T-helper 2 cell (primary cell): ENCODE data around the gene IRS2.
"Not testable (repeated sequence)": the region's sequence is repeated elsewhere in the genome, so short reads cannot be mapped to it uniquely, and the experiment has no call there.

Source experiments
- DNase-seq, 5 experiments: peaks; one replicate each; pipeline versions ENCODE4 v3.0.0 to v3.0.0-alpha.2; 2012 to 2022

IRS2 gene

DNA sequence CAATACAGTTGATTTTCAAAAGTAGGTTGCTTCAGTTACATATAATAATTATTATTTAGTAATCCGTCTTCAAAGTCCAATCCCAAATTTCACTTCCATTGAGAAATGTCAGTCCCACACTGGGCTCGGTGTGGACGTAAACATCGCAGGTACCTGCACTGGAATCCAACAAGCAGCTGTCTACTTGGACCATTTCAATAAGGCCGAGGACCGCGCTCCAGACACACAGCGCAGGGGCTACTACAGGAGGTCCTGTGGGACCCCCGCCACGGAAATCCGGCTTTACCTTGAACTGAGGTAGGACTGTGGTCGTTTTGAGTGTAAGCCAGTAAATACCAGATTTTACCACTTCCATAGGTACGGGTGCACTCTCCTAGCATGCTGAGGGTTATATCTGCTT, 30.8 kb downstream of the IRS2 start:
- DNase-seq = no peak

DNA sequence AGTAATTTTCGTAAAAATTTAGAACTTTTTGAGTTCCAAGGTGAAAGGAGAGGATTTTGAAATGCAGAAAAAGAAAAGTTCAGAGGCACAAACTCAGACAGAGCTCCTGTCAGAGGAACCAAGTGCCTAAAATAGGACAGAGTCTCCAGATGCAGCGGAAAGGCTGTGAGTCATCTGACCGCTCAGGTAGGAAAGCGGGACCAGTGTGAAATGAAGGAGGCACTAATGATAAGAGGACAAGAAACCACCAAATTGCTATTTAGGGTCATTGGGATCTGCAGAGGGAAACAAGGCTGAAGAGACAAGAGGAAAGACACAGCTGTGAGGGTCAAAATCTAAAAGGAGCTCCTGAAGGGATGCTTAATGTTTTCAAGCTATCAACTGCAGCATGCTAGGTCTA, 34.9 kb downstream of the IRS2 start:
- DNase-seq = no peak

DNA sequence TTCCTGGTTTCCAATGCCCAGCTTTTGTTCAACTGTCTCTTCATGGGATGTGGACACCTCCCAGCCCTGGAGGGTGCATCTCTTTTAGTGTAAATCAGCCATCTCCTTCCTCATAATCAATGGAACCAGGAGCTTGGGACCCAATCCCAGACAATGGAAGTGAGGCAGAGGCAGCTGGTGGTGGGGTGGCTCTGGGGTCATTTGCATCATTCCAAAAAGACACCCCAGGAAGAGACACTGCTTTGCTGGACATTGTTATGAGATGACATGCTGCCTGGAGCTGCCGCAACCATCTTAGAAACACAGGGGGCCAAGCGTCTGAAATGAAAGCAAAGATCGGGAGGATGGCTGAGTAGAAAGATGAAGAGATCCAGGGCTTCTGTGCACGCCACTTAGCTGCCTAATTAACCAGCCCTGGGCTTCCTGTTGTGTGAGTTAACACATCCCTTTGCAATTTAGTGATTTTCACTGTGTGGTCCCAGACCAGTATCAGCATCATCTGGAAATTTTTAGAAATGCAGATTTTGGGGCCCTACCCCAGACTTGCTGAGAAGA, 36.1 kb downstream of the IRS2 start:
- DNase-seq = no peak

DNA sequence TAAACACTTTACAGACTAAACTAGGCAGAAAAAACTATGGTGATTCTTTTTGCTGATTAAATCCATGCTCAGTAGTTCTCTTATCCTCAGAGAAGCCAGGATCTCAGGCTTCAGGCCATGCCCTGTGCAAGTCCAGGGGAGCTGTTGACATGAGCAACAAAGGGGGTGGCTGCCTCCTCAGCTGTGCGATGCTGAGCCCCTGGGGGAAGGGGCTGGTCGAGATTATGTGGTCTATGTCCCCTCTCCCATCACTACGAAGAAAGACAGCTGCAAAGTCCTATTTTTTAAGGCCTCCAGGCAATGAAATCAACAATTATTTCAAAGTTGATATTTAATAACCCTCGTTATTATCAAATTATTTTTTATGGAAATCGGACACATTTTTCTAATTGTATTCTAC, 37.0 kb downstream of the IRS2 start:
- no peak for DNase-seq

DNA sequence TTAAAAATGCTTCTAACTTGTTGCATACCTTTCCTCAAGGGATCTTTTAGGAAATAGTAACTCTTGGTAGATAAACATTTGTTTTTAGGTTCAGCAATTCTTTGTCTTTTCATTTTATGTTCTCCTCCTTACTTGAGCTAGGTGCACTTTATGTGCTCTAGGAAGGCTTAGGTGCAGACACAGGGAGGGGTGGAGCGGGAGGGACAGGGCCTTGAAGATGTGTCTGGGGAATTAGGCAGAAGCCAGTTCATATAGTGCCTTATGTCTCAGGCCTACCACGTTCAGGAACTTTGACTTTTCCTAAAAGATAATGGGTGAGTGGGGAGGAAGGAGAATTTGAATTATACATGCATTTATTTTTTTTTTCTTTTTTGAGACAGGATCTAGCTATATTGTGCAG, 37.7 kb downstream of the IRS2 start:
- DNase-seq = no peak

DNA sequence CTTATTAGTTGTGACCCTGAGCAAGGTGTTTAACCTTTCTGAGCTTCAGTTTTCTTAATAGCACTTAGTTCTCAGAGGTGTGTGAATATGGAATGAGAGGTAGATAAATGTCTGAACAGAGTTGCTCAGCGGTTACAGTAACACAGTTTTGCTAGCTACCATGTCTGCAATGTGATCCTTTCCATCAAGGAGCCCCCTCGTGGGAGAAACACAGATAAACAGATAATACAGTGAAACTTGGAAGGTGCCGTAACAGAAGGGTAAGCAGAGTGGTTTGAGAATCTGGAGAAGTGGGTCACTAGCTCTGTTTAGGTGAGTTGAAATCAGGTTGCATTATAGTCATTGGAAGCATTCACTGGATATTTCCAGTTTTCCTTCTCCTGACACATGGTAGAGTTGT, 38.9 kb downstream of the IRS2 start:
- no peak for DNase-seq

DNA sequence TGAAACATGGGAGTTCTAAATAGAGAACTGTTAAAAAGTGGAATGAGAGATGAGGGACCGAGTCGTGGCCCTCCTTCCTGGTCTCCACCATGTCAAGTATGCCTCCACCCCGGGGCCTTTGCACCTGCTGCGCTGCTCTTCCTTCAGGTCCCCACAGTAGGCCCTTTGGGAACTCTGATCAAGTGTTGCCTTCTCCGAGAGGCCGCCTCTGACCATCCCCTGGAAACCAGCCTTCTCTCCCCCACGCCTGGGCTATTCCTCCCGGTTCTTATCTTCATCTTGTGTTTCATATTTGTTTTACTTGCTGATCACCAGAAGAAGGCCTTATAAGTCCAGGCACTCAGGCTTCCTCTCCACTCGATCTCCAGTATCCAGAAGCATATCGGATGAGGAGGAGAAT, 40.0 kb downstream of the IRS2 start:
- no peak for DNase-seq

DNA sequence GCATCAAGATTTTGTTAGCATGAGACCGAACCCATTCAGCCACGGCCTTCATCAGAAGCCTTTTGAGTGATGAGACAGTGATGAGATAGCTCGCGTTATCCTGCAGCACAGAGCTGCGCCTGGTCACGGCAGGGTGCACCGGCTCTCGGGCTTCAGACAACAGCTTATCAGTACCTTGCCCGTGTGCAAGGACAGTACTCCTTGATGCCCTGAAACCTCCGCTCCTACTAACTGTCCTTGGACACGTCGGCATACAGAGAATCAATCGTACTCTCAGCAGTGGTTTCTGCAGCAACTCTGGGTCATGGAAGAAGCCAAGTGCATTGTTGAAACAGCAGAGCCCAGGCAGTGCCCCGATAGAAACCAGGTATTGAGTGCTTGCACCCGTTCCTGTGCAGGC, 40.7 kb downstream of the IRS2 start:
- DNase-seq = no peak

DNA sequence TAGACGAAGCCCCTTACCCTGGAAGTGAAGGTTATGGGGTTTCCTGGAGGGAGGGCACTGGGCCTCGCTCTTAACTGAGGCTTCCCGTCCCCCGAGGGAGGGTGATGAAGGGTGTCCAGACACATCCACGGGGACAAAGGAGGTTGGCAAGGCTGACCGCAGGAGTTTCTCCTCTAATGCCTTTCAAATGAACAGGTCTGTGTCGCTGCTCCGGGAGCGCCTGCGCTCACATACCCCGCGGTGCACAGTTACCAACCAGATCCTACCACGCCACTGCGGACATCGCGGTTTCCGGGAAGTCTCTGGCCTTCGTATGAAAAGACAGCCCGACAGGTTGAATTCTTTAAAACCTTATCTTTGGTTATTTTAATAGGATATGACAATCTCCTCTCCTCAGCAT, 41.3 kb downstream of the IRS2 start:
- DNase-seq = no peak

DNA sequence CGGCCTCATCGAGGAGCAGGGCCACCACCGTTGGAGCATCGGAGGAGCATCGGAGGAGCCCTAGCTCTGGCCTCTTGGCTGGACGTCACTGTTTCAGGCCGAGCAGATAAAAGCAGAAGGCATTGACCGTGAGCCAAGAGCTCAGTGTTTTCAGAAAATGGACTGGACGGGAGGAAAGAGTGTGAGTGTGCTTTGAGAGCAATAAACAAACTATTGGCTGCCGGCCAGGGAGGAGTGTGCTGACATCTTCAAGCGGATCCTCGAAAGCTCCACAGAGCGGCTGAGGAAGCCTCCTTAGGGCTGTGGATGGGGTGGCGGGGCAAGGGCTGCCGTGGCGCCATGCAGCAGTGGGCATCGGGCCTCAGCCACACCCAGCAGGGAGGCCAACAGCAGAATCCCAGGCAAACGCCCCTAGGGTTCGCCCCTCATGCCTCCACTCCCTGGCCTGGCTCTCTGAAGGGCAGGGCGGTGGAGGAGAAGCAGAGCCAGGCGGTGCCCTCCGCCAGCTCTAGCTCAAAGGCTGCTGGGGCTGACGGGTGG, 41.8 kb downstream of the IRS2 start:
- DNase-seq = no peak

DNA sequence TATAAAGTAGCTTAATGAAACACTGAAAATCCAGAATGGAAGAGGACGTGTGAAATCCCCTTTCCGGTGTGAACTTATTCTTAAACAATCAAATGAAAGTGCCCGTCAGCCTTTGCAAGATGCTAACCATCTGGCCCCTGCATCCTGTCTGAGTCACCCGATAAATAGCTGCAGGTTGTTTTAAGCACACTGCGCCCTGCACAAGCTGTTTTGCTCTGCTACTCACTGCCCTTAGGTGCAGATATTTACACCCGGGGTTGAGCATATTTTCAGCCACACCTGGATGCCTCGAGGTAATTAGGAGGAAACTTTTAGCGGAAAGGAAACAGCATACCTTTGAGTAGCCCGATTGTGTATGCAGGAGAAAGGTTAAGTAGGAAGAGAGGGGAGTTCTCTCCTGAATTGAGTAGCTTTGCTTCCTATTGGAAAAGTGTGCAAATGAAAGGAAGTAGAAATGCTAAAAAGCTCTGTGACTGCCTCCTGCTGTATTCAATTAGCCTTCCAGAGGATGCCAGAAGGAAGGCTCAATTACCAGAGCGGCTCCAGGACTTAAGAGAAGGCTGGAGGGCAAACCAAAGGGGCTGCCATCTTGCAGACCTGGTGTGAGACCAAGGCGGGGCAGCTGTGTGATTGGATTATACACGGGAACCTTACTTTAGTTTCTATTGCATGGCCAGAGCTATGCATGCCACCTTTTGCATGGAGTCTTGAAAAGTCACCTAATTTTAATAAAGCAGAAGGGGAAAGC, 42.5 kb downstream of the IRS2 start:
- peak in 1 of 5 experiments; percentile 70 for DNase-seq

DNA sequence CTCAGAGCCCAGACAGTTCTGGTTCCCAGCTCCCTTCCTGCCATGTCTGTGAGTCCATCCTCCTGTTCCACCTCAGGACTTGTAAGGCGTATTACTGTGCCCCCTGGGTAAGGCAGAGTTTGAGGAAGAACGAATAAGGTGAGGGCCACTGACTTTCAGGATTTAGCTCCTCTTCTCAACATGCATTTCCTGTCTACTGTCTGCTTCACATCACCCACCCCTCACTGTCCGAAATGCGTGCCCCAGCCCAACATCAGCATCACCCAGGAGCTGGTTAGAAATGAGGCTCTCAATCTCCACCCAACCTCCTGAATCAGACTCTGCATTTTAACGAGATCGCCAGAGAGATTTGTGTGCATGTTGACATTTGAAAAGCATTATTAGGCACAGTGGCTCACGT, 44.4 kb downstream of the IRS2 start:
- DNase-seq = no peak

DNA sequence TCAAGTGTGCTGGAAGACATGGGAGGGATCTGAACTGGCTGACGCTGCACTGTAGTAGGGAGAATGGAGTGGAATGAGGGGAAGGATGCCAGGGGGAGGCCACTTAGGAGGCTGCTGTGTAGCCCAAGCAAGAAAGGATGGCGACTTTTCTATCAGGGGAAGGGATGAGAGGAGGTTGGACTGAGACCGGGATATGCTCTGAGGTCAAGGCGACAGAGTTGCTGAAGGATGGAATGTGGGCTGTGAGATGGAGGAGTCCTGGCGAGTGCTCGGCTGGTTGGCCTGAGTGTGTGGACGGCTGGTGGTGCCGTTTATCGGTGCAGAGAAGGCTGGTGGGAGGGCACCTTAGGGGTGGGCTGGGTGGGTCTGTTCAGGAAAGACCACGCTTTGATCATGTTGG, 45.7 kb downstream of the IRS2 start:
- no peak for DNase-seq

DNA sequence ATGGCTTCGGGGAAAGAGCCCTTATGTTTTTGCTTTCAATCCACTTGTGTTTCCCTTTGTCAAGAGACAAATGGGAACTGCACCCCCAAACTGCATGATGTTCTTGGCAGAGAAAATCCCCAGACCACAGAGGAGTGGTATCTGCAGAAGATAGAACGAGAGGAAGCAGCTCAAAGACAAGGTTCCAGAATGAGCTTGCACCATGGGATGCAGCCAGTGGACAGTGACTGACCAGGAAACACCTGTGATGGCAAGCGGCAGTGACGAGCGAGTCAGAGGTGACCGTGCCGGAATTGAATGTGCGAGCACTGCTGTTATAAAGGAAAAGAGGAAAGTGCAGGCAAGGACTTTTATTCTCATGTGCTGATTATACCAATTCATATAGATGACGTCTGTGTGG, 46.3 kb downstream of the IRS2 start:
- DNase-seq = no peak

DNA sequence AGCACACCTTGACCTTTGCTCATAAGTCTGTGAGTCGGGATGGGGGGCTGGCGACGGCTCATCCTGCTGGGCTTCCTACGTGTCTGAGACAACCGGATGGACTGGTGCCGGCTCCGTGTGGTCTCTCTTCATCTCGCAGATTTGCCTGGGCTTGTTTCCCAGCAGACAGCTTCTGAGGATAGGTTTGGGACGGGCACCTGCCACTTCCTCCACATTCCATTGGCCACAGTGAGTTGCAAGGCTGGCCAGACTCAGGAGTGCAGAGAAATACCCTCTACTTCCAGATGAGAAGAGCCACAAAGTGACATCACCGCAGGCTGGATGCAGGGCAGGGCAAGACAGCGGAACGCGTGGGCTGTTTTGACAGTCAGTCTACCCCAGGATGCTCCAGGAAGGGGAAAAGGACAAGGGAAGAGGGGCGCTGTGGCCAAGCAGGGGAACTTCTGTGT, 48.1 kb downstream of the IRS2 start:
- no peak for DNase-seq

DNA sequence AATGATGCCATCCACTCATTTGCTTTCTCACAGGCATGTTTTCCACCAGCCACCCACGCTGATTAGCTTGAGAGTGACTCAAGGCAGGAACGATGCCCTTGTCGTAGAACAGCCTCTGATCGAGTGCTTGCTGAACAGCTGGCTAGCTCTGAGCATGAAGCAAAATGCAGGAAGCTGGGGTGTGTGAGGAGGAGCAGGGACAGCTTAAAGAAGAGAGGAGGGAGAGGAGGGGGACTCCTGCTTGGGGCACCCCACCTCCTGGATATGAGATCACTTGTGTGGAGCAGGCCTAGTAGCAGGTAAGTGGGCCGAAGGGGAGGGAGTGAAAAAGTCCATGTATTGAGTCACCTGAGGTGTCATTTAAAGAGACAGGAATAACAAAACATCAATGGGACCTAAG, 48.8 kb downstream of the IRS2 start:
- no peak for DNase-seq

DNA sequence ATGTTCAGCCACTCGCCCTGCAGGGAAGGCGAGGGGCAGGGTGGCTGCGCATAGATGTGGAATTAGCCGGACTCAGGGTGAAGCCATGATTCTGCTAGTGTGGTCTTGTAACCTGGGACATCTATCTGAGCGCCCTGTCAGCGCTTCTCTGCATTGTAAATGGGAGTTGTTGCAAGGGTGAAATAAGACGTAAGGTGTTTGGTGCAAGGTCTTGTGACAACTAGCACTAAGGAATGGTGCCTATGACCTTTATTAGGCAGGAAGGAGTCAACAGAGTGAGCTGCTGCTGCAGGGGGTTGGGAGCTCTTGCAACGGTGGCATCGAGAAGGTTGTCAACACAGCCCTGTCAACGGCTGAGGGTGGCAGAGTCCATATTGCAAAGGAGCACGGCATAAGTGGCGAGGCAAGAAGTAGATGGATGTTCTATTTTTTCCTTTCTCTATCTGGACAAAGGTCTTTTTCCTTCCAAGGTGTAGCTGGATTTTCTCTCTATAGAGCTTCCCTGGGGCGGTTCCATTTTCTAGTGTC, 49.3 kb downstream of the IRS2 start:
- no peak for DNase-seq

DNA sequence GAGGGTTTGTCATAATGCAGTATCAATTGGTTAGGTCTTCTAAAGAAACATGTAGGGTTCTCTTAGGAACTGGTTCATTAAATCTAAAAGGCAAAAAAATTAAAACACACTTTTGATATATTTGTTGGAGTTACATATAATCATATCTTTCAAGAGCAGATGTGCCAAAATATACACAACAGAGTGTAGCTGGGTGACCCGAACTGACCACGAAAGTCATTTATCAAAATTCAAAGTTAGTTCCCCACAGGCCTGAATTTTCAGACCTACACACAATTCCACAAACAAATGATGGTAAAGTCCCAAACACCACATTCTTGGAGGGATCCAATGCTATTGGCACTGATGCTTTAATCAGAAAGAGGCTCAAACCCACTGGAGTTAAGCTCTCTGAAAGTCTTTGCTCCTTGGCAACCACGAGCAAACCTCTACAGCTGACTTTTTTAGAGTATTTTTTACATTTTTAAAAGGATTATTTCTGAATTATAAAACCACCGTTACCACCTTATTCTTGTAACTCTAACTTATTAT, 50.9 kb downstream of the IRS2 start:
- no peak for DNase-seq

DNA sequence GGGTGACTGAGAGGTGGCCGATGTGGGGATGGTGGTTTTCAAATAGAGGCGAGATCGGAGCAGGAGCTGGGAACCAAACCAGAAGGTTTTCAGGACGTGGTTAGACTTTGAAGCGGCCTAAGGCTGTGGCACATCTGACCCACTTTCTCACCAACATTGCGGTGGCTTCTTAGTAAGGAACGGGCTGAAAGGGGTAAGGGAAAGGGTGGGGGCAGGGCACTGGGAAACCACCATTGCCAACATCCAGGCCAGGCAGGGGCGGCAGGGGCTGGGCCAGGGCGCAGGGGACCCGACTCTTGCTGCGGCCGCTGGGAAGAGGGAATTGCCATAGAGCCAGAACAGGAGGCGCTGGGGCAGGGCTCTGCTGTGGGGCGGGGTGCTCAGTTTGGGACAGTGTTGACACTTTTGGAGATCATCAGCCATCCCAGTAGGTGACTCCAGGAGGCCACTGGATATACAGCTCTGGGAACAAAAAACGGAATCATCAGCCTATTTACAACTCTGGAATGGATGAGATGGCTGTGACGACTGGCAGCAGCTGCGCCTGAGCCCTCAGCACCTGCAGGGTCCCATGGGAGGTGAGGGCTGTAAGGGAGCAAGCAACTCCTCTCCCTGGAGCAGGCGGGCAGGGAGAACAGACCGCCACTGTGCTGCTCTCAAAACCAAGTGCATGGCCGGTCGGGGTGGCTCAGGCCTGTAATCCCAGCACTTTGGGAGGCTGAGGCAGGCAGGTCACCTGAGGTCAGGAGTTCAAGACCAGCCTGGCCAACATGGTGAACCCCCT, 52.2 kb downstream of the IRS2 start:
- DNase-seq = peak in 1 of 5 experiments; percentile 47

DNA sequence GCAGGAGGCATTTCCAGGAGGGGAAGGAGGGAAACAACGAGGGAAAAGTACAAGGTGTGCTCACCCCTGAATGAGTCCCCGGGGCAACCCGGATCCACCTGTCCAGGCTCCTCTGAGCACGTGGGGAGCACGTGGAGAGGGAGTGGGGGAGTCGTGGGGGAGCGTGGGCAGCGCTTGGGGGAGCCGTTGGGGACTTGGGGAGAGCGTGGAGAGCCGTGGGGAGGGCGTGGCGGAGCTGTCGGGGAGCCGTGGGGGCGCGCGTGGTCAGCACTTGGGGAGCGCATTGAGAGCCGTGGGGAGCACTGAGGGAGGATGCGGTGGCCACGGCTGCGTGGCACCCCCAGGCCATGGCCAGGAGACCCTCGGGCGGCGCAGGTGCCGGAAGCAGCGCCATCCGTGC, 52.8 kb downstream of the IRS2 start:
- no peak for DNase-seq

DNA sequence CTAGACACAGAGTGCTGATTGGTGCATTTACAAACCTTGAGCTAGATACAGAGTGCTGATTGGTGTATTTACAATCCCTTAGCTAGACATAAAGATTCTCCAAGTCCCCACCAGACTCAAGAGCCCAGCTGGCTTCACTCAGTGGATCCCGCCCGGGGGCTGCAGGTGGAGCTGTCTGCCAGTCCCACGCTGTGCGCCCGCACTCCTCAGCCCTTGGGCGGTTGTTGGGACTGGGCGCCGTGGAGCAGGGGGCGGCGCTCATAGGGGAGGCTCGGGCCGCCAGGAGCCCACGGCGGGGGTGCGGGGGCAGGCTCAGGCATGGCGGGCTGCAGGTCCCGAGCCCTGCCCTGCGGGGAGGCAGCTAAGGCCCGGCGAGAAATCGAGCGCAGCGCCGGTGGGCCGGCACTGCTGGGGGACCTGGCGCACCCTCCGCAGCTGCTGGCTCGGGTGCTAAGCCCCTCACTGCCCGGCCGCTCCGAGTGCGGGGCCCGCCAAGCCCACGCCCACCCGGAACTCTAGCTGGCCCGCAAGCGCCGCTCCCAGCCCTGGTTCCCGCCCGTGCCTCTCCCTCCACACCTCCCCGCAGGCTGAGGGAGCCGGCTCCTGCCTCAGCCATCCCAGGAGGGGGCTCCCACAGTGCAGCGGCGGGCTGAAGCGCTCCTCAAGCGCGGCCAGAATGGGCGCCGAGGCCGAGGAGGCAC, 53.8 kb downstream of the IRS2 start:
- DNase-seq = not testable (repeated sequence)

DNA sequence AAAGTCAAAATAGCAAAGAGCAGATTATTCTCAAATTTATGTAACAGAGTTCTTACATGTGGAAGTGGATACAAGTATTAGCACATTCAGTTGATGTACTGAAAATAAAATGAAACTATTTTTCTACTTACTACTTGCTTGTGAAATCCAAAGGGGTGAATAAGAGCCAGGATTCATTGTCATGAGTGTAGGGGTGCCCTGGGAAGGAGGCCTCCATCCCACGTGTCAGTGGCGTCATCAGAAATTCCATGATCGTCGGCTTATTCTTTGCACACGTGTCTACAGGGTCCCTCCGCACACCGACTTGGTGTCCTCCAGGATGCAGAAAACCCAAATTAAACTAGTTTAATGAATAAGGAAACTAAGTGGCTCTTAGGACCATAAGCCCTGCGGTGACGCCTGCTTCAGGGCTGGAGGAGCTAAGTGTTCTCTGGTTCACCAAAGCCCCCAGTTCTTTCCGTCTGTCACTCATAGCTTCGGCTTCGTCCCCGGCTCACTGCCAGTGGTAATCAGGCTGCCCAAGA, 55.5 kb downstream of the IRS2 start:
- DNase-seq = no peak
